WTC11 (cell line): ENCODE results near the gene EPB41L4B. TPM values are rescaled to one million over a fixed set of nuclear protein-coding genes. Genes with fewer than 3 reads are reported as not detected.

Source experiments
- ATAC-seq: fragments of 200-7000 bp; cut with Tn5 transposase; 2 replicates; pipeline ENCODE4 v1.10.0; 2021; ENCODE audit warnings: mild to moderate bottlenecking, moderate library complexity
- CTCF ChIA-PET: fragments of 300-600 bp; sonication (Branson Sonifier 250); formaldehyde crosslinking; loops from one replicate; lab custom pipeline; 2021; ENCODE audit warnings: antibody characterized with exemption; lab: Charles Lee
- POLR2A ChIA-PET: fragments of 350-600 bp; sonication (Branson Sonifier 250); formaldehyde crosslinking; loops from one replicate; lab custom pipeline; 2021; ENCODE audit warnings: antibody characterized with exemption; lab: Charles Lee
- DNase-seq: peaks from one replicate; pipeline ENCODE4 v3.0.0; 2021; ENCODE audit warnings: low spot score
- H3K27ac Mint-ChIP-seq: 2 replicates; pipeline ENCODE4 v1.8.0; 2021; ENCODE audit warnings: mixed read lengths
- H3K27me3 Mint-ChIP-seq: 2 replicates; pipeline ENCODE4 v1.8.0; 2021; ENCODE audit warnings: low read depth, mild to moderate bottlenecking, moderate library complexity, mixed read lengths
- H3K36me3 Mint-ChIP-seq: 2 replicates; pipeline ENCODE4 v1.8.0; 2021; ENCODE audit warnings: mixed read lengths
- H3K4me1 Mint-ChIP-seq: 2 replicates; pipeline ENCODE4 v1.8.0; 2022; ENCODE audit warnings: mixed read lengths
- H3K4me3 Mint-ChIP-seq: 2 replicates; pipeline ENCODE4 v1.8.0; 2021; ENCODE audit warnings: mild to moderate bottlenecking, moderate library complexity, mixed read lengths
- H3K9me3 Mint-ChIP-seq: 2 replicates; pipeline ENCODE4 v1.8.0; 2021; ENCODE audit warnings: mixed read lengths
- CREB1 ChIP-seq: sonication (generic); formaldehyde crosslinking; IDR thresholded peaks from 2 replicates; pipeline ENCODE4 v1.8.0; 2023; ENCODE audit warnings: mild to moderate bottlenecking, missing genetic modification reagents
- IRF2 ChIP-seq: sonication (generic); formaldehyde crosslinking; IDR thresholded peaks from 2 replicates; pipeline ENCODE4 v1.8.0; 2022; ENCODE audit warnings: low read depth, missing genetic modification reagents, borderline replicate concordance
- JAZF1 ChIP-seq: fragments of 250-450 bp; sonication (Bioruptor Pico); IDR thresholded peaks from 2 replicates; pipeline ENCODE4 v1.9.0; 2021; ENCODE audit warnings: moderate library complexity, mild to moderate bottlenecking, inconsistent platforms
- NR2C2 ChIP-seq: sonication (generic); formaldehyde crosslinking; IDR thresholded peaks from 2 replicates; pipeline ENCODE4 v1.8.0; 2022; ENCODE audit warnings: mild to moderate bottlenecking, missing genetic modification reagents
- NR3C1 ChIP-seq: sonication (generic); formaldehyde crosslinking; conservative IDR thresholded peaks from 2 replicates; pipeline ENCODE4 v1.8.1; 2023; ENCODE audit warnings: low read depth, mild to moderate bottlenecking, missing genetic modification reagents
- SP1 ChIP-seq: sonication (generic); formaldehyde crosslinking; conservative IDR thresholded peaks from 2 replicates; pipeline ENCODE4 v1.8.1; 2022; ENCODE audit warnings: missing genetic modification reagents
- TEAD4 ChIP-seq: sonication (generic); formaldehyde crosslinking; IDR thresholded peaks from 2 replicates; pipeline ENCODE4 v1.8.0; 2022; ENCODE audit warnings: mild to moderate bottlenecking, missing genetic modification reagents
- ZNF138 ChIP-seq: sonication (generic); formaldehyde crosslinking; conservative IDR thresholded peaks from 2 replicates; pipeline ENCODE4 v1.8.1; 2022; ENCODE audit warnings: mild to moderate bottlenecking, moderate library complexity, missing genetic modification reagents
- ZNF263 ChIP-seq: sonication (generic); formaldehyde crosslinking; IDR thresholded peaks from 2 replicates; pipeline ENCODE4 v1.8.1; 2022; ENCODE audit warnings: low read depth, mild to moderate bottlenecking, moderate library complexity, missing genetic modification reagents
- total RNA-seq: library from RNA; stranded (reverse); gene quantifications from 3 replicates; pipeline ENCODE4 v1.2.3, GENCODE V29; 2021
- TF ChIP-seq, protein P1 (sequence below): fragments of 250-450 bp; sonication (Bioruptor Pico); IDR thresholded peaks from 2 replicates; pipeline ENCODE4 v1.9.0; 2021; ENCODE audit warnings: mild to moderate bottlenecking, borderline replicate concordance
- TF ChIP-seq, protein P2 (sequence below): sonication (generic); formaldehyde crosslinking; IDR thresholded peaks from 2 replicates; pipeline ENCODE4 v1.8.1; 2023; ENCODE audit warnings: mild to moderate bottlenecking, missing genetic modification reagents, borderline replicate concordance
- TF ChIP-seq, protein P3 (sequence below): sonication (generic); formaldehyde crosslinking; IDR thresholded peaks from 2 replicates; pipeline ENCODE4 v1.8.1; 2023; ENCODE audit warnings: mild to moderate bottlenecking, missing genetic modification reagents, moderate library complexity
- TF ChIP-seq, protein P4 (sequence below): fragments of 200-600 bp; IDR thresholded peaks from 2 replicates; pipeline ENCODE4 v1.8.0; 2022; ENCODE audit warnings: antibody characterized with exemption
- TF ChIP-seq, protein P5 (sequence below): sonication (generic); formaldehyde crosslinking; IDR thresholded peaks from 2 replicates; pipeline ENCODE4 v1.8.1; 2023; ENCODE audit warnings: mild to moderate bottlenecking, missing genetic modification reagents
- TF ChIP-seq, protein P6 (sequence below): sonication (generic); formaldehyde crosslinking; IDR thresholded peaks from 2 replicates; pipeline ENCODE4 v1.8.1; 2022; ENCODE audit warnings: low read depth, mild to moderate bottlenecking, moderate library complexity, missing genetic modification reagents, borderline replicate concordance
- TF ChIP-seq, protein P7 (sequence below): sonication (generic); formaldehyde crosslinking; IDR thresholded peaks from 2 replicates; pipeline ENCODE4 v1.8.1; 2022; ENCODE audit warnings: mild to moderate bottlenecking, moderate library complexity, missing genetic modification reagents
- TF ChIP-seq, protein P8 (sequence below): sonication (generic); formaldehyde crosslinking; IDR thresholded peaks from 2 replicates; pipeline ENCODE4 v1.8.0; 2022; ENCODE audit warnings: mild to moderate bottlenecking, missing genetic modification reagents

EPB41L4B gene
- total RNA-seq, 1 experiment from 2014 or later, result 20.0 TPM

DNA sequence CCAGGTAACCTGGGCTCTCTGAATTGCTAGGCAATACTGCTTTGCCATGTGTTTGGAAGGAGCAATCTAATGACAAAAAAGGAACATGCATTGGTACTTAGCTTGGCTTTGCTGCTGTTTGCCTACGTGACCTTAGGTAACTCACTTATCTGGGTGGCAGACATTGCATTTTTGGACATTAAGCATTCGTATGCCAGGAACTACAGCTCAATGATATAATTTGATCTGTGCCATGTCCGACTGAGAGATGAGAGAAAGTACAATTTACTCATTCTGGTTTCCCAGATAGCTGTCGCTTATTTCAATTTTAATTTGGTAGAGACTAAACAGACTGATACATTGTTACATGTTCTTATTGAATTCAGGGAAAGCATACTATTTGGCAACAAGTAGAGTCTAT is 90.6 kb downstream of the EPB41L4B start:
- Mint-ChIP-seq H3K9me3 (no peaks in the 10 kb centered on the region), H3K4me1 (no peaks in the 10 kb centered on the region), H3K27ac (no peak overlapping the region), H3K36me3 (no peaks in the 10 kb centered on the region), H3K4me3 (no peak overlapping the region), H3K27me3 (peaks cover 2% of the 10 kb centered on the region; the same call in 1 of the 2 replicates)
- POLR2A ChIA-PET, result no interaction called here
- CTCF ChIA-PET, result interaction anchor here (0.6 kb wide), 1 partner anchor 78 kb away, joined by 3 read pairs; no protein-coding TSS in a partner anchor
- no peak for ATAC-seq
- TF ChIP-seq, protein P1, sequence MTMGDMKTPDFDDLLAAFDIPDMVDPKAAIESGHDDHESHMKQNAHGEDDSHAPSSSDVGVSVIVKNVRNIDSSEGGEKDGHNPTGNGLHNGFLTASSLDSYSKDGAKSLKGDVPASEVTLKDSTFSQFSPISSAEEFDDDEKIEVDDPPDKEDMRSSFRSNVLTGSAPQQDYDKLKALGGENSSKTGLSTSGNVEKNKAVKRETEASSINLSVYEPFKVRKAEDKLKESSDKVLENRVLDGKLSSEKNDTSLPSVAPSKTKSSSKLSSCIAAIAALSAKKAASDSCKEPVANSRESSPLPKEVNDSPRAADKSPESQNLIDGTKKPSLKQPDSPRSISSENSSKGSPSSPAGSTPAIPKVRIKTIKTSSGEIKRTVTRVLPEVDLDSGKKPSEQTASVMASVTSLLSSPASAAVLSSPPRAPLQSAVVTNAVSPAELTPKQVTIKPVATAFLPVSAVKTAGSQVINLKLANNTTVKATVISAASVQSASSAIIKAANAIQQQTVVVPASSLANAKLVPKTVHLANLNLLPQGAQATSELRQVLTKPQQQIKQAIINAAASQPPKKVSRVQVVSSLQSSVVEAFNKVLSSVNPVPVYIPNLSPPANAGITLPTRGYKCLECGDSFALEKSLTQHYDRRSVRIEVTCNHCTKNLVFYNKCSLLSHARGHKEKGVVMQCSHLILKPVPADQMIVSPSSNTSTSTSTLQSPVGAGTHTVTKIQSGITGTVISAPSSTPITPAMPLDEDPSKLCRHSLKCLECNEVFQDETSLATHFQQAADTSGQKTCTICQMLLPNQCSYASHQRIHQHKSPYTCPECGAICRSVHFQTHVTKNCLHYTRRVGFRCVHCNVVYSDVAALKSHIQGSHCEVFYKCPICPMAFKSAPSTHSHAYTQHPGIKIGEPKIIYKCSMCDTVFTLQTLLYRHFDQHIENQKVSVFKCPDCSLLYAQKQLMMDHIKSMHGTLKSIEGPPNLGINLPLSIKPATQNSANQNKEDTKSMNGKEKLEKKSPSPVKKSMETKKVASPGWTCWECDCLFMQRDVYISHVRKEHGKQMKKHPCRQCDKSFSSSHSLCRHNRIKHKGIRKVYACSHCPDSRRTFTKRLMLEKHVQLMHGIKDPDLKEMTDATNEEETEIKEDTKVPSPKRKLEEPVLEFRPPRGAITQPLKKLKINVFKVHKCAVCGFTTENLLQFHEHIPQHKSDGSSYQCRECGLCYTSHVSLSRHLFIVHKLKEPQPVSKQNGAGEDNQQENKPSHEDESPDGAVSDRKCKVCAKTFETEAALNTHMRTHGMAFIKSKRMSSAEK (CRISPR knock-in tag), result no peak
- TF ChIP-seq, protein P2, sequence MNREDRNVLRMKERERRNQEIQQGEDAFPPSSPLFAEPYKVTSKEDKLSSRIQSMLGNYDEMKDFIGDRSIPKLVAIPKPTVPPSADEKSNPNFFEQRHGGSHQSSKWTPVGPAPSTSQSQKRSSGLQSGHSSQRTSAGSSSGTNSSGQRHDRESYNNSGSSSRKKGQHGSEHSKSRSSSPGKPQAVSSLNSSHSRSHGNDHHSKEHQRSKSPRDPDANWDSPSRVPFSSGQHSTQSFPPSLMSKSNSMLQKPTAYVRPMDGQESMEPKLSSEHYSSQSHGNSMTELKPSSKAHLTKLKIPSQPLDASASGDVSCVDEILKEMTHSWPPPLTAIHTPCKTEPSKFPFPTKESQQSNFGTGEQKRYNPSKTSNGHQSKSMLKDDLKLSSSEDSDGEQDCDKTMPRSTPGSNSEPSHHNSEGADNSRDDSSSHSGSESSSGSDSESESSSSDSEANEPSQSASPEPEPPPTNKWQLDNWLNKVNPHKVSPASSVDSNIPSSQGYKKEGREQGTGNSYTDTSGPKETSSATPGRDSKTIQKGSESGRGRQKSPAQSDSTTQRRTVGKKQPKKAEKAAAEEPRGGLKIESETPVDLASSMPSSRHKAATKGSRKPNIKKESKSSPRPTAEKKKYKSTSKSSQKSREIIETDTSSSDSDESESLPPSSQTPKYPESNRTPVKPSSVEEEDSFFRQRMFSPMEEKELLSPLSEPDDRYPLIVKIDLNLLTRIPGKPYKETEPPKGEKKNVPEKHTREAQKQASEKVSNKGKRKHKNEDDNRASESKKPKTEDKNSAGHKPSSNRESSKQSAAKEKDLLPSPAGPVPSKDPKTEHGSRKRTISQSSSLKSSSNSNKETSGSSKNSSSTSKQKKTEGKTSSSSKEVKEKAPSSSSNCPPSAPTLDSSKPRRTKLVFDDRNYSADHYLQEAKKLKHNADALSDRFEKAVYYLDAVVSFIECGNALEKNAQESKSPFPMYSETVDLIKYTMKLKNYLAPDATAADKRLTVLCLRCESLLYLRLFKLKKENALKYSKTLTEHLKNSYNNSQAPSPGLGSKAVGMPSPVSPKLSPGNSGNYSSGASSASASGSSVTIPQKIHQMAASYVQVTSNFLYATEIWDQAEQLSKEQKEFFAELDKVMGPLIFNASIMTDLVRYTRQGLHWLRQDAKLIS (CRISPR knock-in tag), result no peak
- no peak for TF ChIP-seq ZNF138 (CRISPR knock-in tag)
- TF ChIP-seq, protein P3, sequence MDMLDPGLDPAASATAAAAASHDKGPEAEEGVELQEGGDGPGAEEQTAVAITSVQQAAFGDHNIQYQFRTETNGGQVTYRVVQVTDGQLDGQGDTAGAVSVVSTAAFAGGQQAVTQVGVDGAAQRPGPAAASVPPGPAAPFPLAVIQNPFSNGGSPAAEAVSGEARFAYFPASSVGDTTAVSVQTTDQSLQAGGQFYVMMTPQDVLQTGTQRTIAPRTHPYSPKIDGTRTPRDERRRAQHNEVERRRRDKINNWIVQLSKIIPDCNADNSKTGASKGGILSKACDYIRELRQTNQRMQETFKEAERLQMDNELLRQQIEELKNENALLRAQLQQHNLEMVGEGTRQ, result no peak
- no peak for TF ChIP-seq JAZF1
- no peak for TF ChIP-seq IRF2 (CRISPR knock-in tag)
- no peak for TF ChIP-seq SP1
- no peak for TF ChIP-seq TEAD4 (CRISPR knock-in tag)
- TF ChIP-seq, protein P4, sequence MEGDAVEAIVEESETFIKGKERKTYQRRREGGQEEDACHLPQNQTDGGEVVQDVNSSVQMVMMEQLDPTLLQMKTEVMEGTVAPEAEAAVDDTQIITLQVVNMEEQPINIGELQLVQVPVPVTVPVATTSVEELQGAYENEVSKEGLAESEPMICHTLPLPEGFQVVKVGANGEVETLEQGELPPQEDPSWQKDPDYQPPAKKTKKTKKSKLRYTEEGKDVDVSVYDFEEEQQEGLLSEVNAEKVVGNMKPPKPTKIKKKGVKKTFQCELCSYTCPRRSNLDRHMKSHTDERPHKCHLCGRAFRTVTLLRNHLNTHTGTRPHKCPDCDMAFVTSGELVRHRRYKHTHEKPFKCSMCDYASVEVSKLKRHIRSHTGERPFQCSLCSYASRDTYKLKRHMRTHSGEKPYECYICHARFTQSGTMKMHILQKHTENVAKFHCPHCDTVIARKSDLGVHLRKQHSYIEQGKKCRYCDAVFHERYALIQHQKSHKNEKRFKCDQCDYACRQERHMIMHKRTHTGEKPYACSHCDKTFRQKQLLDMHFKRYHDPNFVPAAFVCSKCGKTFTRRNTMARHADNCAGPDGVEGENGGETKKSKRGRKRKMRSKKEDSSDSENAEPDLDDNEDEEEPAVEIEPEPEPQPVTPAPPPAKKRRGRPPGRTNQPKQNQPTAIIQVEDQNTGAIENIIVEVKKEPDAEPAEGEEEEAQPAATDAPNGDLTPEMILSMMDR, result no peak
- no peak for DNase-seq

DNA sequence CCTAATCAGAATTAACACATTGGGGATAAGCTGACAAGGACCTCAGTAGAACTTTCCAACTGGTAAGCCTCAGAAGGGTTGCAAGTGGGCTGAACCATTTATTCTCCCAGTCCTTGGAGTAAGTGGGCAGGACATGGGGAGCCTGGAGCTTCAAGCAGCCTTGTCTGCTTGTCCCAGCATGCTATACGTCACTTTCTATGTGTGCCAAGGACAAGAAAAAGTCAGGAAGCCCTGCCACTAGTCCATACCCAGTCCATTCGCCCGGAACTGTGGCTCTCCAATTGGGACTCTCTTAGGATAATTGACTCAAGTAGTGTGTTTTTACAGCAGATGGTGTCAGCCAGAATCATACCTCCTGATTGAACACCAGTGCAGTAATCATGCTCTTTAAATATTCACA is 91.2 kb downstream of the EPB41L4B start:
- H3K36me3 Mint-ChIP-seq, result no peaks in the 10 kb centered on the region
- H3K4me1 Mint-ChIP-seq, result no peaks in the 10 kb centered on the region
- TF ChIP-seq, protein P5, sequence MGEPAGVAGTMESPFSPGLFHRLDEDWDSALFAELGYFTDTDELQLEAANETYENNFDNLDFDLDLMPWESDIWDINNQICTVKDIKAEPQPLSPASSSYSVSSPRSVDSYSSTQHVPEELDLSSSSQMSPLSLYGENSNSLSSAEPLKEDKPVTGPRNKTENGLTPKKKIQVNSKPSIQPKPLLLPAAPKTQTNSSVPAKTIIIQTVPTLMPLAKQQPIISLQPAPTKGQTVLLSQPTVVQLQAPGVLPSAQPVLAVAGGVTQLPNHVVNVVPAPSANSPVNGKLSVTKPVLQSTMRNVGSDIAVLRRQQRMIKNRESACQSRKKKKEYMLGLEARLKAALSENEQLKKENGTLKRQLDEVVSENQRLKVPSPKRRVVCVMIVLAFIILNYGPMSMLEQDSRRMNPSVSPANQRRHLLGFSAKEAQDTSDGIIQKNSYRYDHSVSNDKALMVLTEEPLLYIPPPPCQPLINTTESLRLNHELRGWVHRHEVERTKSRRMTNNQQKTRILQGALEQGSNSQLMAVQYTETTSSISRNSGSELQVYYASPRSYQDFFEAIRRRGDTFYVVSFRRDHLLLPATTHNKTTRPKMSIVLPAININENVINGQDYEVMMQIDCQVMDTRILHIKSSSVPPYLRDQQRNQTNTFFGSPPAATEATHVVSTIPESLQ (CRISPR knock-in tag), result no peak
- TF ChIP-seq IRF2 (CRISPR knock-in tag) (no peak), NR3C1 (CRISPR knock-in tag) (no peak), ZNF263 (CRISPR knock-in tag) (no peak), NR2C2 (CRISPR knock-in tag) (no peak), JAZF1 (no peak), TEAD4 (CRISPR knock-in tag) (no peak), CREB1 (no peak)
- TF ChIP-seq, protein P6, sequence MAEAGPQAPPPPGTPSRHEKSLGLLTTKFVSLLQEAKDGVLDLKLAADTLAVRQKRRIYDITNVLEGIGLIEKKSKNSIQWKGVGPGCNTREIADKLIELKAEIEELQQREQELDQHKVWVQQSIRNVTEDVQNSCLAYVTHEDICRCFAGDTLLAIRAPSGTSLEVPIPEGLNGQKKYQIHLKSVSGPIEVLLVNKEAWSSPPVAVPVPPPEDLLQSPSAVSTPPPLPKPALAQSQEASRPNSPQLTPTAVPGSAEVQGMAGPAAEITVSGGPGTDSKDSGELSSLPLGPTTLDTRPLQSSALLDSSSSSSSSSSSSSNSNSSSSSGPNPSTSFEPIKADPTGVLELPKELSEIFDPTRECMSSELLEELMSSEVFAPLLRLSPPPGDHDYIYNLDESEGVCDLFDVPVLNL (CRISPR knock-in tag), result no peak
- TF ChIP-seq, protein P7, sequence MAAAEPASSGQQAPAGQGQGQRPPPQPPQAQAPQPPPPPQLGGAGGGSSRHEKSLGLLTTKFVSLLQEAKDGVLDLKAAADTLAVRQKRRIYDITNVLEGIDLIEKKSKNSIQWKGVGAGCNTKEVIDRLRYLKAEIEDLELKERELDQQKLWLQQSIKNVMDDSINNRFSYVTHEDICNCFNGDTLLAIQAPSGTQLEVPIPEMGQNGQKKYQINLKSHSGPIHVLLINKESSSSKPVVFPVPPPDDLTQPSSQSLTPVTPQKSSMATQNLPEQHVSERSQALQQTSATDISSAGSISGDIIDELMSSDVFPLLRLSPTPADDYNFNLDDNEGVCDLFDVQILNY (CRISPR knock-in tag), result no peak
- TF ChIP-seq, protein P8, sequence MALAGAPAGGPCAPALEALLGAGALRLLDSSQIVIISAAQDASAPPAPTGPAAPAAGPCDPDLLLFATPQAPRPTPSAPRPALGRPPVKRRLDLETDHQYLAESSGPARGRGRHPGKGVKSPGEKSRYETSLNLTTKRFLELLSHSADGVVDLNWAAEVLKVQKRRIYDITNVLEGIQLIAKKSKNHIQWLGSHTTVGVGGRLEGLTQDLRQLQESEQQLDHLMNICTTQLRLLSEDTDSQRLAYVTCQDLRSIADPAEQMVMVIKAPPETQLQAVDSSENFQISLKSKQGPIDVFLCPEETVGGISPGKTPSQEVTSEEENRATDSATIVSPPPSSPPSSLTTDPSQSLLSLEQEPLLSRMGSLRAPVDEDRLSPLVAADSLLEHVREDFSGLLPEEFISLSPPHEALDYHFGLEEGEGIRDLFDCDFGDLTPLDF (CRISPR knock-in tag), result no peak
- H3K27me3 Mint-ChIP-seq, result peaks cover 2% of the 10 kb centered on the region; the same call in 1 of the 2 replicates
- ATAC-seq, result no peak
- DNase-seq, result no peak
- no peak overlapping the region for H3K4me3 Mint-ChIP-seq
- ChIA-PET POLR2A (no interaction called here), CTCF (interaction anchor here (0.6 kb wide), 1 partner anchor 77 kb away, joined by 3 read pairs; no protein-coding TSS in a partner anchor)
- H3K27ac Mint-ChIP-seq, result no peak overlapping the region
- no peaks in the 10 kb centered on the region for H3K9me3 Mint-ChIP-seq
